B cell (primary cell): ENCODE results near the gene AGAP1. TPM values are rescaled to one million over a fixed set of nuclear protein-coding genes. Genes with fewer than 3 reads are reported as not detected.

ENCODE experiments used
- ATAC-seq: fragments of 200-7000 bp; cut with Tn5 transposase; one replicate; pipeline ENCODE4 v1.10.0; 2021; ENCODE audit warnings: low read depth, mild to moderate bottlenecking, moderate number of reproducible peaks, moderate library complexity
- CTCF ChIA-PET: fragments of 350-600 bp; sonication (Branson Sonifier 250); formaldehyde crosslinking; loops from one replicate; lab custom pipeline; 2021; ENCODE audit warnings: antibody characterized with exemption, inconsistent platforms; lab: Charles Lee
- POLR2A ChIA-PET: fragments of 350-600 bp; sonication (Branson Sonifier 250); formaldehyde crosslinking; loops from one replicate; lab custom pipeline; 2021; ENCODE audit warnings: antibody characterized with exemption; lab: Charles Lee
- DNase-seq: peaks from one replicate; pipeline ENCODE4 v3.0.0; 2013
- H2AFZ ChIP-seq: 2 replicates; pipeline ENCODE4 v1.6.1; 2012; ENCODE audit warnings: mild to moderate bottlenecking, low read depth, low read length; ENCODE audit not compliant: insufficient read depth, poor library complexity, severe bottlenecking
- H3K27ac ChIP-seq, 2 donors: 1 replicate in 1 of 2; 2 replicates in 1 of 2; pipeline ENCODE4 v1.5.1; 2012 to 2013; ENCODE audit warnings: low read length in 2 of 2, mild to moderate bottlenecking in 2 of 2, moderate library complexity in 1 of 2
- H3K27me3 ChIP-seq, 4 experiments: fragments of 200-600 bp in 1 of 4; sonication (generic) in 1 of 4; replicated peaks in 1 of 4; 1 replicate in 2 of 4; 2 replicates in 2 of 4; pipeline versions ENCODE4 v1.6.1 to v1.7.0; 2013 to 2016; ENCODE audit warnings: low read length in 3 of 4, mild to moderate bottlenecking in 2 of 4, mixed read lengths in 1 of 4, moderate library complexity in 1 of 4; ENCODE audit not compliant: insufficient read depth in 4 of 4, control insufficient read depth in 3 of 4; ENCODE audit errors: control extremely low read depth in 1 of 4
- H3K36me3 ChIP-seq, 2 experiments: replicated peaks in 1 of 2; 1 replicate in 1 of 2; 2 replicates in 1 of 2; pipeline versions ENCODE4 v1.6.1 to v1.7.1; 2013; ENCODE audit warnings: low read length in 1 of 2; ENCODE audit not compliant: insufficient read depth in 2 of 2, control insufficient read depth in 1 of 2; ENCODE audit errors: control extremely low read depth in 1 of 2, extremely low read depth in 1 of 2
- H3K4me1 ChIP-seq, 2 donors: fragments of 200-600 bp in 1 of 2; sonication (generic) in 1 of 2; 1 replicate in 1 of 2; 2 replicates in 1 of 2; pipeline versions ENCODE4 v1.5.1 to v1.6.1; 2013 to 2017; ENCODE audit warnings: low read length in 2 of 2; ENCODE audit not compliant: control insufficient read depth in 2 of 2, insufficient read depth in 2 of 2
- H3K4me2 ChIP-seq: replicated peaks from 2 replicates; pipeline ENCODE3; 2012; ENCODE audit warnings: mild to moderate bottlenecking, low read depth, low read length; ENCODE audit not compliant: poor library complexity, severe bottlenecking
- H3K4me3 ChIP-seq, 5 experiments: fragments of 200-600 bp in 1 of 5; sonication (generic) in 1 of 5; 1 replicate in 3 of 5; 2 replicates in 2 of 5; pipeline versions ENCODE4 v1.5.1 to v1.7.0; 2011 to 2016; ENCODE audit warnings: low read length in 4 of 5, mild to moderate bottlenecking in 4 of 5, low read depth in 2 of 5, control low read depth in 1 of 5, moderate library complexity in 1 of 5; ENCODE audit not compliant: insufficient read depth in 1 of 5; ENCODE audit errors: control extremely low read depth in 1 of 5, extremely low read depth in 1 of 5
- H3K79me2 ChIP-seq: fragments of 200-600 bp; sonication (generic); one replicate; pipeline ENCODE4 v1.6.0; 2016; ENCODE audit warnings: low read length; ENCODE audit not compliant: control insufficient read depth, insufficient read depth
- H3K9ac ChIP-seq: fragments of 200-600 bp; sonication (generic); 2 replicates; pipeline ENCODE4 v1.6.1; 2017; ENCODE audit warnings: mild to moderate bottlenecking, low read length, moderate library complexity
- H3K9me3 ChIP-seq, 3 donors: one replicate each; pipeline versions ENCODE4 v1.6.1 to v1.7.1; 2013; ENCODE audit warnings: low read length in 2 of 3; ENCODE audit not compliant: control insufficient read depth in 2 of 3, insufficient read depth in 1 of 3; ENCODE audit errors: control extremely low read depth in 1 of 3
- H4K20me1 ChIP-seq: 2 replicates; pipeline ENCODE4 v1.6.0; 2012; ENCODE audit warnings: mild to moderate bottlenecking, low read length; ENCODE audit not compliant: insufficient read depth, control insufficient read depth, poor library complexity, severe bottlenecking
- H3K27ac Mint-ChIP-seq: one replicate; pipeline ENCODE4 v1.8.0; 2021; ENCODE audit warnings: mixed read lengths
- H3K27me3 Mint-ChIP-seq: one replicate; pipeline ENCODE4 v1.8.0; 2021; ENCODE audit warnings: mixed read lengths
- H3K4me1 Mint-ChIP-seq: one replicate; pipeline ENCODE4 v1.8.0; 2021; ENCODE audit warnings: mixed read lengths
- H3K4me3 Mint-ChIP-seq: one replicate; pipeline ENCODE4 v1.8.0; 2021; ENCODE audit warnings: mixed read lengths
- H3K9me3 Mint-ChIP-seq: one replicate; pipeline ENCODE4 v1.8.0; 2022; ENCODE audit warnings: mixed read lengths; ENCODE audit not compliant: insufficient read depth
- EZH2 ChIP-seq: IDR thresholded peaks from 2 replicates; pipeline ENCODE4 v1.6.1; 2012; ENCODE audit warnings: borderline replicate concordance, low read depth, mild to moderate bottlenecking, moderate library complexity, low read length; ENCODE audit not compliant: insufficient read depth, poor library complexity, severe bottlenecking
- WGBS: methylation state at CpG from one replicate; pipeline ENCODE4 v1.1.5; 2013; ENCODE audit warnings: missing lambda C conversion rate; ENCODE audit not compliant: insufficient coverage; 5-methylcytosine and 5-hydroxymethylcytosine counted together
- intact Hi-C: fragments of 100-400 bp; cut with micrococcal nuclease; formaldehyde crosslinking; loops from one replicate; pipeline ENCODE4 v1.10.0; 2022
- polyA plus RNA-seq: library from polyadenylated mRNA; depleted of rRNA; stranded (reverse); fragments of >200 nt; gene quantifications from 2 replicates; pipeline ENCODE4 v1.2.3, GENCODE V29; 2012
- total RNA-seq, 2 donors: library from RNA; stranded (reverse); fragments of 120-200 nt in 1 of 2; gene quantifications; 1 replicate in 1 of 2; 2 replicates in 1 of 2; pipeline versions ENCODE4 v1.2.3 to v1.2.4, GENCODE V29; 2013 to 2022
- TF ChIP-seq, protein P1 (sequence below): fragments of 200-600 bp; IDR thresholded peaks from one replicate; pipeline ENCODE4 v1.8.0; 2022; ENCODE audit warnings: antibody characterized with exemption, mild to moderate bottlenecking

Gene AGAP1
- total and polyA plus RNA-seq, 2 donors (not counting 1 experiment from before 2014, with no cell fraction given): 0.01 TPM; not detected in 1

GRCh38 chr2:236070236-236070635, 576.4 kb downstream of the AGAP1 start:
- Histone ChIP-seq H3K4me1 (no peaks in the 10 kb centered on the region), H3K79me2 (no peaks in the 10 kb centered on the region), H3K27ac (no peak overlapping the region), H3K9ac (no peak overlapping the region), H3K4me3 (no peak overlapping the region), H3K4me2 (no peak overlapping the region), H4K20me1 (no peaks in the 10 kb centered on the region), H3K9me3 (peaks cover 0 to under 1% (median 0%) of the 10 kb centered on the region in 3 donors), H3K27me3 (no peaks in the 10 kb centered on the region), H2AFZ (no peak overlapping the region), H3K36me3 (no peaks in the 10 kb centered on the region)
- Mint-ChIP-seq H3K9me3 (no peaks in the 10 kb centered on the region), H3K27me3 (no peaks in the 10 kb centered on the region), H3K4me3 (no peak overlapping the region), H3K27ac (no peak overlapping the region), H3K4me1 (no peaks in the 10 kb centered on the region)
- 90% methylated on average over 4 of the region's 7 CpGs for WGBS
- no peak for ATAC-seq
- DNase-seq: no peak
- CTCF ChIA-PET: no interaction called here
- intact Hi-C loops: no loop called here
- POLR2A ChIA-PET: no interaction called here
- TF ChIP-seq EZH2: no peak
- TF ChIP-seq, protein P1, sequence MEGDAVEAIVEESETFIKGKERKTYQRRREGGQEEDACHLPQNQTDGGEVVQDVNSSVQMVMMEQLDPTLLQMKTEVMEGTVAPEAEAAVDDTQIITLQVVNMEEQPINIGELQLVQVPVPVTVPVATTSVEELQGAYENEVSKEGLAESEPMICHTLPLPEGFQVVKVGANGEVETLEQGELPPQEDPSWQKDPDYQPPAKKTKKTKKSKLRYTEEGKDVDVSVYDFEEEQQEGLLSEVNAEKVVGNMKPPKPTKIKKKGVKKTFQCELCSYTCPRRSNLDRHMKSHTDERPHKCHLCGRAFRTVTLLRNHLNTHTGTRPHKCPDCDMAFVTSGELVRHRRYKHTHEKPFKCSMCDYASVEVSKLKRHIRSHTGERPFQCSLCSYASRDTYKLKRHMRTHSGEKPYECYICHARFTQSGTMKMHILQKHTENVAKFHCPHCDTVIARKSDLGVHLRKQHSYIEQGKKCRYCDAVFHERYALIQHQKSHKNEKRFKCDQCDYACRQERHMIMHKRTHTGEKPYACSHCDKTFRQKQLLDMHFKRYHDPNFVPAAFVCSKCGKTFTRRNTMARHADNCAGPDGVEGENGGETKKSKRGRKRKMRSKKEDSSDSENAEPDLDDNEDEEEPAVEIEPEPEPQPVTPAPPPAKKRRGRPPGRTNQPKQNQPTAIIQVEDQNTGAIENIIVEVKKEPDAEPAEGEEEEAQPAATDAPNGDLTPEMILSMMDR: no peak

DNA sequence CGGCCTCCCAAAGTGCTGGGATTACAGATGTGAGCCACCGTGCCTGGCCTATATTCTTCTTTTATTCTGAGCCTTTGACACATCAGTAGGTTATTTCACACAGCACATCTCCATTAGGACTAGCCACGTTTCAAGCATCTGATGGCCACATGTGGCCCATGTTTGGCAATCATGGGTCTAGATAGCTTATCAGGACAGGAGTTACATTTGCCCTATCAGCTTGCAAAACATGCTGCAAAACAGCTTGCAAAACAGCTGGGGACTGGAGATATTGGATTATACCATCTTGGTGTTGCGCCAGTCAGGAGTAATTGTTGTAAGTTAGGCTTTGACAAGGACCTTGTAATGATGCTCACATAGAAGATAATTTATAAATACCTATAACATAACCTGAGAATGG, 579.4 kb downstream of the AGAP1 start:
- Histone ChIP-seq H3K4me2 (no peak overlapping the region), H3K27ac (no peak overlapping the region), H2AFZ (no peak overlapping the region), H3K9ac (no peak overlapping the region), H4K20me1 (no peaks in the 10 kb centered on the region), H3K36me3 (no peaks in the 10 kb centered on the region), H3K4me3 (no peak overlapping the region), H3K9me3 (peaks cover 0 to 10% (median 0%) of the 10 kb centered on the region in 3 donors), H3K27me3 (no peaks in the 10 kb centered on the region), H3K79me2 (no peaks in the 10 kb centered on the region), H3K4me1 (no peaks in the 10 kb centered on the region)
- TF ChIP-seq EZH2: no peak
- TF ChIP-seq, protein P1: no peak
- Mint-ChIP-seq H3K27me3 (no peaks in the 10 kb centered on the region), H3K4me3 (no peak overlapping the region), H3K4me1 (no peaks in the 10 kb centered on the region), H3K9me3 (no peaks in the 10 kb centered on the region), H3K27ac (no peak overlapping the region)
- ChIA-PET CTCF (no interaction called here), POLR2A (no interaction called here)
- 88% methylated on average over 2 of the region's 4 CpGs for WGBS
- DNase-seq: no peak
- no peak for ATAC-seq
- intact Hi-C loops: no loop called here
